H9 (cell line): ENCODE measurements around the gene GATA5. TPM values are rescaled to one million over a fixed set of nuclear protein-coding genes. Genes with fewer than 3 reads are reported as not detected.

ENCODE experiments used
- DNase-seq: peaks from one replicate; pipeline ENCODE4 v3.0.0-alpha.2; 2017
- H2AFZ ChIP-seq: one replicate; pipeline ENCODE4 v1.6.1; 2013; ENCODE audit warnings: mild to moderate bottlenecking, low read length, control low read depth, moderate library complexity
- H2AK5ac ChIP-seq: 2 replicates; pipeline ENCODE4 v1.6.1; 2013; ENCODE audit warnings: low read length, control low read depth, mixed read lengths; ENCODE audit not compliant: insufficient read length
- H2BK120ac ChIP-seq: one replicate; pipeline ENCODE4 v1.6.1; 2013; ENCODE audit warnings: low read depth, mild to moderate bottlenecking, low read length, control low read depth, inconsistent platforms; ENCODE audit not compliant: poor library complexity, severe bottlenecking
- H2BK12ac ChIP-seq: 2 replicates; pipeline ENCODE4 v1.6.1; 2013; ENCODE audit warnings: low read length, control low read depth, mixed read lengths, low read depth; ENCODE audit not compliant: insufficient read length
- H2BK15ac ChIP-seq: 2 replicates; pipeline ENCODE4 v1.6.1; 2013; ENCODE audit warnings: low read depth, low read length, control low read depth
- H2BK20ac ChIP-seq: one replicate; pipeline ENCODE4 v1.6.1; 2013; ENCODE audit warnings: low read depth, mild to moderate bottlenecking, low read length, control low read depth, inconsistent platforms; ENCODE audit not compliant: poor library complexity, severe bottlenecking
- H2BK5ac ChIP-seq: 2 replicates; pipeline ENCODE4 v1.6.1; 2013; ENCODE audit warnings: low read length, control low read depth, mixed read lengths; ENCODE audit not compliant: insufficient read length
- H3K14ac ChIP-seq: 2 replicates; pipeline ENCODE4 v1.6.1; 2013; ENCODE audit warnings: low read length, control low read depth; ENCODE audit not compliant: insufficient read depth
- H3K18ac ChIP-seq: 2 replicates; pipeline ENCODE4 v1.6.1; 2013; ENCODE audit warnings: low read depth, mild to moderate bottlenecking, mixed read lengths, low read length, control low read depth; ENCODE audit not compliant: insufficient read length
- H3K23ac ChIP-seq: 2 replicates; pipeline ENCODE4 v1.6.1; 2013; ENCODE audit warnings: low read length, control low read depth, mixed read lengths, low read depth; ENCODE audit not compliant: insufficient read length
- H3K23me2 ChIP-seq: 2 replicates; pipeline ENCODE4 v1.6.1; 2013; ENCODE audit warnings: low read depth, mild to moderate bottlenecking, mixed read lengths, low read length, control low read depth; ENCODE audit not compliant: insufficient read length, poor library complexity, severe bottlenecking
- H3K27ac ChIP-seq: 2 replicates; pipeline ENCODE4 v1.5.1; 2013; ENCODE audit warnings: low read length, control low read depth, mixed read lengths, low read depth; ENCODE audit not compliant: insufficient read length
- H3K27me3 ChIP-seq: 2 replicates; pipeline ENCODE4 v1.6.1; 2013; ENCODE audit warnings: low read length, control low read depth, inconsistent platforms; ENCODE audit not compliant: insufficient read depth
- H3K4ac ChIP-seq: 2 replicates; pipeline ENCODE4 v1.6.1; 2013; ENCODE audit warnings: low read depth, mild to moderate bottlenecking, control low read depth, inconsistent platforms, low read length, moderate library complexity
- H3K4me1 ChIP-seq: 2 replicates; pipeline ENCODE4 v1.6.1; 2013; ENCODE audit warnings: low read length, control low read depth, inconsistent platforms; ENCODE audit not compliant: insufficient read depth
- H3K4me2 ChIP-seq: 2 replicates; pipeline ENCODE4 v1.6.1; 2013; ENCODE audit warnings: low read length, control low read depth, mixed read lengths; ENCODE audit not compliant: insufficient read length, insufficient read depth
- H3K56ac ChIP-seq: 2 replicates; pipeline ENCODE4 v1.6.1; 2013; ENCODE audit warnings: low read depth, mild to moderate bottlenecking, mixed read lengths, low read length, control low read depth; ENCODE audit not compliant: insufficient read length
- H3K79me1 ChIP-seq: 2 replicates; pipeline ENCODE4 v1.6.1; 2013; ENCODE audit warnings: low read depth, mild to moderate bottlenecking, moderate library complexity, low read length, control low read depth, inconsistent platforms; ENCODE audit not compliant: insufficient read depth, poor library complexity, severe bottlenecking
- H3K79me2 ChIP-seq: 2 replicates; pipeline ENCODE4 v1.6.1; 2013; ENCODE audit warnings: low read length, control low read depth, inconsistent platforms; ENCODE audit not compliant: insufficient read depth
- H3K9ac ChIP-seq: 2 replicates; pipeline ENCODE4 v1.6.1; 2013; ENCODE audit warnings: low read length, control low read depth, mixed read lengths; ENCODE audit not compliant: insufficient read length; ENCODE audit errors: extremely low read depth
- H3K9me3 ChIP-seq: one replicate; pipeline ENCODE4 v1.6.1; 2013; ENCODE audit warnings: low read depth, low read length, inconsistent platforms; ENCODE audit not compliant: control insufficient read depth
- H3T11ph ChIP-seq: one replicate; pipeline ENCODE4 v1.6.1; 2013; ENCODE audit warnings: mild to moderate bottlenecking, low read length, control low read depth, inconsistent platforms
- H4K20me1 ChIP-seq: one replicate; pipeline ENCODE4 v1.6.1; 2013; ENCODE audit not compliant: control insufficient read depth, insufficient read length, insufficient read depth
- H4K5ac ChIP-seq: 2 replicates; pipeline ENCODE4 v1.6.1; 2013; ENCODE audit warnings: low read depth, mild to moderate bottlenecking, mixed read lengths, low read length, control low read depth; ENCODE audit not compliant: insufficient read length
- H4K8ac ChIP-seq: replicated peaks from 2 replicates; pipeline ENCODE4 v1.6.1; 2013; ENCODE audit warnings: low read length, control low read depth, mixed read lengths, low read depth; ENCODE audit not compliant: insufficient read length
- H4K91ac ChIP-seq: 2 replicates; pipeline ENCODE4 v1.6.1; 2013; ENCODE audit warnings: low read depth, mild to moderate bottlenecking, moderate library complexity, mixed read lengths, low read length, control low read depth; ENCODE audit not compliant: insufficient read length
- H3K27ac Mint-ChIP-seq, 3 experiments: 2 replicates in 2 of 3; 3 replicates in 1 of 3; pipeline ENCODE4 v1.8.0; 2020 to 2021; ENCODE audit warnings: mixed read lengths in 3 of 3, mild to moderate bottlenecking in 1 of 3, moderate library complexity in 1 of 3
- H3K27me3 Mint-ChIP-seq: 2 replicates; pipeline ENCODE4 v1.8.0; 2021; ENCODE audit warnings: low read depth, mild to moderate bottlenecking, moderate library complexity, mixed read lengths
- H3K36me3 Mint-ChIP-seq, 3 experiments: 2 replicates in 2 of 3; 3 replicates in 1 of 3; pipeline ENCODE4 v1.8.0; 2020 to 2021; ENCODE audit warnings: low read depth in 3 of 3, mixed read lengths in 3 of 3; ENCODE audit not compliant: insufficient read depth in 1 of 3
- H3K4me1 Mint-ChIP-seq, 2 experiments: 2 replicates each; pipeline ENCODE4 v1.8.0; 2020; ENCODE audit warnings: mixed read lengths in 2 of 2
- H3K4me3 Mint-ChIP-seq, 2 experiments: 2 replicates in 1 of 2; 3 replicates in 1 of 2; pipeline ENCODE4 v1.8.0; 2020 to 2021; ENCODE audit warnings: mild to moderate bottlenecking in 2 of 2, mixed read lengths in 2 of 2, moderate library complexity in 1 of 2
- H3K9me3 Mint-ChIP-seq, 2 experiments: 2 replicates in 1 of 2; 3 replicates in 1 of 2; pipeline ENCODE4 v1.8.0; 2020; ENCODE audit warnings: mild to moderate bottlenecking in 2 of 2, mixed read lengths in 2 of 2, moderate library complexity in 1 of 2
- CTCF ChIP-seq: fragments of 200-600 bp; sonication (generic); conservative IDR thresholded peaks from 3 replicates; pipeline ENCODE4 v1.8.0; 2021; ENCODE audit warnings: antibody characterized with exemption, mild to moderate bottlenecking
- WGBS: extraction: QIAGEN DNeasy Blood & Tissue Kit; methylation state at CpG from one replicate; pipeline ENCODE4 v1.1.7; 2013; ENCODE audit warnings: missing lambda C conversion rate, low lambda C conversion rate, mixed read lengths; ENCODE audit not compliant: insufficient read length; ENCODE audit errors: extremely low coverage; 5-methylcytosine and 5-hydroxymethylcytosine counted together
- total RNA-seq: library from RNA; stranded (reverse); gene quantifications from 2 replicates; pipeline ENCODE4 v1.2.1, GENCODE V29; 2021

The GATA5 gene
- total RNA-seq, 1 experiment from 2014 or later, result 0.24 TPM

- DNase-seq, result no peak
- Histone ChIP-seq H2AK5ac (no peak overlapping the region), H3K9ac (no peak overlapping the region), H3K27ac (no peak overlapping the region), H3K4me2 (no peak overlapping the region), H4K20me1 (no peaks in the 10 kb centered on the region), H2AFZ (no peak overlapping the region), H3K79me2 (no peaks in the 10 kb centered on the region), H3K56ac (no peak overlapping the region), H4K8ac (no peak overlapping the region), H3K79me1 (no peaks in the 10 kb centered on the region), H3K23ac (no peak overlapping the region), H3K4ac (no peak overlapping the region), H4K5ac (no peak overlapping the region), H3K14ac (no peak overlapping the region; the same call in 1 of the 2 replicates), H3T11ph (no peak overlapping the region), H3K9me3 (no peaks in the 10 kb centered on the region), H2BK12ac (no peak overlapping the region), H3K18ac (no peak overlapping the region), H4K91ac (no peak overlapping the region), H2BK5ac (no peak overlapping the region), H3K23me2 (no peaks in the 10 kb centered on the region), H3K4me1 (no peaks in the 10 kb centered on the region; the same call in 1 of the 2 replicates), H2BK120ac (no peak overlapping the region), H3K27me3 (peaks cover 29% of the 10 kb centered on the region; the same call in 1 of the 2 replicates), H2BK15ac (no peak overlapping the region), H2BK20ac (no peak overlapping the region)
- Mint-ChIP-seq H3K36me3 (no peaks in the 10 kb centered on the region), H3K4me1 (peaks cover 15 to 43% of the 10 kb centered on the region in 2 experiments), H3K9me3 (no peaks in the 10 kb centered on the region), H3K4me3 (no peak overlapping the region), H3K27ac (no peak overlapping the region), H3K27me3 (peaks cover 63% of the 10 kb centered on the region)
- WGBS, result no CpG with 5 or more reads among the region's 9 CpGs
- no peak for TF ChIP-seq CTCF
Observed at GRCh38 chr20:62484478-62484877, 8.7 kb upstream of the GATA5 start.
